Immature natural killer cell (primary cell): ENCODE data around the gene TMEM134. TPM values are rescaled to one million over a fixed set of nuclear protein-coding genes. Genes with fewer than 3 reads are reported as not detected.

Experiments used
- DNase-seq, 3 donors: peaks; one replicate each; pipeline ENCODE4 v3.0.0; 2022; ENCODE audit warnings: mixed read lengths in 1 of 3
- H3K27ac Mint-ChIP-seq, 6 donors: one replicate each; pipeline ENCODE4 v1.8.0; 2020; ENCODE audit warnings: mixed read lengths in 6 of 6, mild to moderate bottlenecking in 5 of 6, inconsistent platforms in 4 of 6, moderate library complexity in 3 of 6
- H3K27me3 Mint-ChIP-seq, 3 donors: one replicate each; pipeline ENCODE4 v1.8.0; 2020 to 2021; ENCODE audit warnings: low read depth in 3 of 3, mild to moderate bottlenecking in 3 of 3, mixed read lengths in 3 of 3, moderate library complexity in 3 of 3, inconsistent platforms in 1 of 3
- H3K36me3 Mint-ChIP-seq, 3 donors: one replicate each; pipeline ENCODE4 v1.8.0; 2020; ENCODE audit warnings: mixed read lengths in 3 of 3, inconsistent platforms in 2 of 3, mild to moderate bottlenecking in 2 of 3
- H3K4me1 Mint-ChIP-seq, 2 donors: one replicate each; pipeline ENCODE4 v1.8.0; 2020; ENCODE audit warnings: inconsistent platforms in 2 of 2, mild to moderate bottlenecking in 2 of 2, mixed read lengths in 2 of 2, moderate library complexity in 1 of 2
- H3K4me3 Mint-ChIP-seq, 5 donors: one replicate each; pipeline ENCODE4 v1.8.0; 2020; ENCODE audit warnings: mild to moderate bottlenecking in 5 of 5, mixed read lengths in 5 of 5, inconsistent platforms in 3 of 5, moderate library complexity in 3 of 5
- H3K9me3 Mint-ChIP-seq, 6 donors: one replicate each; pipeline ENCODE4 v1.8.0; 2020; ENCODE audit warnings: mild to moderate bottlenecking in 6 of 6, mixed read lengths in 6 of 6, inconsistent platforms in 4 of 6, moderate library complexity in 3 of 6
- polyA plus RNA-seq, 3 donors: library from polyadenylated mRNA; unstranded; fragments of 300-500 nt; fragmentation: Illumina TruSeq; gene quantifications; one replicate each; pipeline ENCODE4 v1.2.3, GENCODE V29; 2021

Gene TMEM134
- polyA plus RNA-seq, 3 donors from 2014 or later: 154 to 255 (median 189) TPM

DNA sequence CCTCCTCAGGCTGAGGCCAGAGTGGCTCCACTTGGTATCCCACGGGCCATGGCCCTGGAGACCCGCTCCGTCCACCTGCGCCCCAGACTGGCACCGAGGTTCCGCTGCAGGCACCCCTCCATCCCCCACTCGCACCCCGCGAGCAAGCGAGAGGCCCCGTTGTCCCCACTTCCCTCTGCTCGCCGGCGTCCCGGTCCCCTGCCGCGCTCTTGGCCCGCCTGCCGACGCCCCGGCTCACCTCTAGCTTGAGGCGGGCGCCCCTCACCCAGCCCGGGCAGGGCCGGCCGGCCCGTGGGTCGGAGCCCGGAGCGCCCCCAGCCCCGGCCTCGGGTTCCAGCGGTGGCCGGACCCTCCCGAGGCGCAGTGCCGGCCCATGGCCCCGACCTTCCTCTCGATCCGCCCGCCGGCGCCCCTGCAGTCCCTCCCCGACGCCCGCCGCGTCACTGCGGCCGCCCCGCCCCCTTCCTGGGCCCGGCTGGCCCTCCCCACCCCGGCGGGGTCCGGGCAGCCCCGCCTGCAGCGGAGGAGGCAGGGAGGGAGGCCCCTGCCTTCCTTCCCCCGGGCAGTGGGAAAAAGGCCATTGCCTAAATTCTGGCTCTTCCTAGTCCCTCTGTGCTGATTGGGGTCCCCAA is 36.0 kb upstream of the TMEM134 start, which contains the start of gene PITPNM1:
Gene PITPNM1, minus strand, starts transcription at position 414 of the 632 bp plus-strand sequence. CDS start 1,183 bp downstream, outside the sequence.
- H3K4me1 Mint-ChIP-seq: peaks cover 52% of the 10 kb centered on the region in 2 donors
- DNase-seq: peak; percentile 76 to 80 (median 78)
- peaks cover 10 to 31% (median 23%) of the 10 kb centered on the region in 3 donors for H3K27me3 Mint-ChIP-seq
- no peaks in the 10 kb centered on the region for H3K9me3 Mint-ChIP-seq
- peak within 1 kb of the TSS; percentile 96 to 99 (median 98) for H3K27ac Mint-ChIP-seq
- peaks cover 5 to 10% (median 9%) of the 10 kb centered on the region in 3 donors for H3K36me3 Mint-ChIP-seq
- peak within 1 kb of the TSS; percentile 90 to 93 (median 92) for H3K4me3 Mint-ChIP-seq

DNA sequence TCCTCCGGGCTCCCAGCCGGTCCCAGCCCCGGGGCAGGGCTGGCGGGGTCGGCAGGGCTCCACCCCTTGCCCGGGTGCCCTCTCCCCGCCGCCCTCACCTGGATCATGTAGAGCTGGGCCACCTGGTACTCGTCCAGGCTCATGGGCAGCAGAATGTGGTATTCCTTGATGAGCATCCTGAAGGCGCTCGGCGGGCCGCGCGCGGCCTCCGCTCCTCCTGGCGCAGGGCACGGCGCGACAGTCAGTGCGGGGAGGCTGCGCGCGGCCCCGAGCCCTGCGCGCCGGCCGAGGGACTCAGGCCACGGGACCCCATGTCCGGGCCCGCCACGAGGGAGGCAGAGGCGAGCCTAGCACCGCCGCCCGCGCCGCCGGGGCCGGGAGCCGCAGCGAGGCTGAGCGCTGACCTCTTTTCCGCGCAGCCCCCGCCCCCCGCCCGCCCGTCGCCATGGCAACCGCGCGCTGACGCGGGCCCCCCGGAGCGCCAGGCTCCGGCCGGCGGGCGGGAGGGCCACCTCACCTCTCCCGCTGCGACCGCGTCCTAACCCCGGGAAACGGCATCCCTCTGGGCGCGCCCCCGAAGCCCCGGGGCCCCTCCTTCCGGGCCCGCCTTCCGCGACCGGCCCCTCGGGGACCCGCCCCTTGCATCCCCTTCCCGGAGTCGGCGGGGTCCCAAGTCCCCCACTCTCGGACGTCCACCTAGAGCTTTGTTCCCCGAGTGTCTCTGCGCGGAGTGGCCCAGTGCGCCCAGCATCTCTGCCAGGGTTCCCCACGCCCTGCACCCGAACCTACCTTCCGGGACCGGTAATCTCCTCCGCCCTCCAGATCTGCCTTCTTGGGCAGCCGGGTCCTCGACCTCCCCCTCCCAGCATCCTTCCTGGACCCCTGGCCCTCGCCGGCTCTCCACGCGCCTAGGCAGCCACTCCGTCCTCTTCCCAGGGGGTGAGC is 35.2 kb upstream of the TMEM134 start:
- peak; percentile 58 to 63 (median 61) for DNase-seq
- Mint-ChIP-seq H3K27me3 (peaks cover 8 to 29% (median 23%) of the 10 kb centered on the region in 3 donors), H3K4me3 (peak overlapping the region; percentile 89 to 92 (median 92)), H3K4me1 (peaks cover 51 to 53% of the 10 kb centered on the region in 2 donors), H3K27ac (peak overlapping the region; percentile 89 to 98 (median 92)), H3K36me3 (peaks cover 5 to 10% (median 9%) of the 10 kb centered on the region in 3 donors), H3K9me3 (no peaks in the 10 kb centered on the region)

DNA sequence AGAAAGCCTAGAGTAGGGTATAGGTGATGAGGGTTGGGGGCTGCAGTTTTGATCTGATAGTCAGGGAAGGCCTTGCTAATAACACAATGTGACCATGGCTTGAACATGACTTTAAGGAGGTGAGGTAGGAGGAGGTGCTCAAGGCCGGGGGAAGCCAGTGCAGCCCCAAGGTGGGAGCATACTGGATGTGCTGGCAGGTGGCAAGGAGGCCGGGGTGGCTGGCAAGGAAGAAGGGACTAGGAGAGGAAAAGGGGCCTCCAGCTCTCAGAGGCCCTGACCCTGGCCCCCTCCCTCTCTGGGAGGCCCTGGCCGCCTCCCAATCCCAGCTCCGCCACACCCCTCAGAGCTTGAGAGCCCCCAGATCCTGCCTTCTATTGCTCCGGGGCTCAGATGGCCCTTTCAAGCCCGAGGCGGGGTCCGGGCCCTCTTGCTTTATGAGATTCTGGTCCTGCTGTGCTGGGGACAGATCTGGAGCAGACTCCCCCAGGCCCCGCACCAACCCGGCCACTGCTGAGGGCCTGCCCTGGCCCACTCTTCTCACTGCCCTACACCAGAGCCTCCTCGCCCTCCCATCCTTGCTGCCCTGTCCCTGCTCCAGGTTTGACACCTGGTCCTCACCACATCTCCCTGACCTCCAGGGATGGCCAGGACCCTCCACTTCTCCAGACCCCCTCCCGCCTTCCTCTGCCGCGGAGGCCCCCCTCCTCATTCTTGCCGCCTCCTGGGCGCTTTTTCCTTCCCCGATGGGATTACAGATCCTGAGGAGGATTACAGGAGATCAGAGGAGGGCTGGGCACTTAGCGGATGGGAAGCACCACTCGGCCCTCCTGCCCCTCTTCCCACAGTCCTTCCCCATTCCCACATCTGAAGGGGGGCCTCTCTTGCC is 34.3 kb upstream of the TMEM134 start:
- Mint-ChIP-seq H3K4me1 (peaks cover 43 to 46% of the 10 kb centered on the region in 2 donors), H3K9me3 (no peaks in the 10 kb centered on the region), H3K27ac (peak overlapping the region in 4 of 6 donors; percentile 48 to 90 (median 71)), H3K27me3 (peaks cover 0 to 25% (median 15%) of the 10 kb centered on the region in 3 donors), H3K4me3 (peak overlapping the region; percentile 69 to 87 (median 78)), H3K36me3 (peaks cover 5 to 10% (median 9%) of the 10 kb centered on the region in 3 donors)
- no peak for DNase-seq

DNA sequence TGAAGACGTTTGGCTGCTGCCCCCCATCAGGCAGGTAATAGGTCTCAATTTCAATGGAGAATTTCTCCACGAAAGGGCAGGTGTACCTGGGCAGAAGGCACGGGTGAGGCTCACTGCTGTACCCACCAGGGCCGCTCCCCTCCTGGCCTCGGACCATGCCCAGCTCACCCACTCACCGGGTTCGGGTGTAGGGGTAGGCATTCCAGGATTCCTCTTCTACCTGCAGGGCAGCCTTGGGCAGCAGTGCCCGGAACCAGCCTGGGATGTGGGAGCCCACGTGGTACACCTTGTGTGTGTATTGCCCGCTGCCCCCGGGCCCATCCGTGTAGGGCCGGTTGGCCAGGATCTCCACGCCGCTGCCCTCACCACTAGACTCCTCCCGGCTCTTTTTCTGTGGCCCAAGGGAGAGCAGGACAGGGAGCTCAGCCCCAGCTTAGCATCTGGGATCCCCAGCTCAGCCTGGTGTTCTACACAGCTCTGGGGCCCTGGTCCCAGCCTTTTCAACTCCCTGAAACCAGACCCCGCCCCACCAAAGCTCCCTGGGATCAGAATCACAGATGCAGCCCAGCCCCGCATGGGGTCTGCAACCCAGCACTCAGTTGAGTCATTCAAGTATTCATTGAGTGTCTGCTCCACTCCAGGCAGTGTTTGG is 33.4 kb upstream of the TMEM134 start:
- Mint-ChIP-seq H3K4me3 (peak overlapping the region; percentile 69 to 87 (median 78)), H3K27ac (peak overlapping the region in 4 of 6 donors; percentile 32 to 90 (median 71)), H3K4me1 (peaks cover 38 to 43% of the 10 kb centered on the region in 2 donors), H3K27me3 (peaks cover 0 to 18% (median 11%) of the 10 kb centered on the region in 3 donors), H3K36me3 (peaks cover 5 to 10% (median 9%) of the 10 kb centered on the region in 3 donors), H3K9me3 (no peaks in the 10 kb centered on the region)
- no peak for DNase-seq

DNA sequence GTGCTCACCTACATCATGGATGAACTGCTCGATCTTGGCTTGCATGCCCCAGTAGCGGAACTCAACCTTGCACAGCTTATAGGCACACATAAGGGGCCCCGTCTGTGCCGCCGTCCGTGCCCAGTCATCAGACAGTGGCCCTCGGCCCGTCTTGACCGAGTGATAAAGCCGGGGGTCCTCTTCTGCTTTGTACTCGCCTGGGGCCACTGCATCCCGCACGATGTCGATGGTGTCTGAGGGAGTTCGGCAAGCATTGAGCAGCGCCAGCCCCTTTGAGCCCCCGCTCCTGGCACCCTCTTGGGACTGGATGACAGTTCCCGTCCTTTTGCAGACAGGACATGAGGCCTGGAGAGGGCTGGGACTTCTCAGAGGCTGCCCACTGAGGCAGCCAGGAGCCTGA is 32.8 kb upstream of the TMEM134 start:
- Mint-ChIP-seq H3K36me3 (peaks cover 5 to 10% (median 9%) of the 10 kb centered on the region in 3 donors), H3K27ac (no peak overlapping the region), H3K4me1 (peaks cover 32 to 37% of the 10 kb centered on the region in 2 donors), H3K27me3 (peaks cover 0 to 18% (median 8%) of the 10 kb centered on the region in 3 donors), H3K9me3 (no peaks in the 10 kb centered on the region), H3K4me3 (no peak overlapping the region)
- DNase-seq: no peak

DNA sequence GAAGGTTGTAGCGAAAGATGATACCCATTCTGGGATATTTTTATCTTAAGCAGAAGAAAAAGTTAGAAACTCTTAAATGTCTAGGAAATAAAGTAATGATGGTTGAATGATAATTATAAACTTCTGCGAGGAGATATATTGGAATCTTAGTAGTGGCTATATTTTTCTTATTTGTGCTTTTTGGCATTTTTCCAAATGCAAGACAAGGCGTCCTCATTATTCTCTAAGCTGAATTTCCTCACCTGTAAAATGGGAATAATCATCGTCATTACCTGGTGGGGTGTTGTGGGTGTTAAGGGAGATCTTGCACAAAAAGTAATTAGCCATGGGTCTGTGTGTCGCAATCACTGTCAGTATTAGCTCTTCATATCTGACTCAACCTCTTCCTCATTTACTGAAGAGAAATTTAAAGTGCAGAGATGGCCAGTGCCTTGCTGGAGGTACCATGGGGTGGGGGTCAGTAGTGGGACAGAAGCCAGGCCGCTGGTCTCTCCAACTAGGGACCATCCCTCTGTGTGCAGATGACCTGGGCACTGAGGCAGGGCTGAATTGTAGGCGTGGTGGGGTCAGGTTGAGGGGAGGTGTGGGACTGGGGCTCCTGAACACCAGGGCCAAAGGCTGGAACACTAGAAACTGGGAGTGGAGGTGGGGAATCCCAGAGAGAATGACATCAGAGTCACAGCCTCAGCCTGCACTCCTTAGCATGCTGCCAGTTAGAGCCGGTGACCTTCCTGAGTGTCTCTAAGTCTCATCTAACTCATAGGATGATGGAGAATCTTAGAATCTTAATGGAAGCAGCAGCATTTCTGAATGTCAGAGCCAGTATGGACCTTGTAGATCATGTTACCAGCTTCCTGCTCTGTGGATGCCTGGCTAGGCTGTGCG is 32.0 kb upstream of the TMEM134 start:
- Mint-ChIP-seq H3K4me1 (peaks cover 24 to 29% of the 10 kb centered on the region in 2 donors), H3K4me3 (no peak overlapping the region), H3K27ac (peak overlapping the region in 2 of 6 donors; percentile 8 to 11), H3K36me3 (peaks cover 5 to 10% (median 9%) of the 10 kb centered on the region in 3 donors), H3K27me3 (peaks cover 0 to 17% (median 8%) of the 10 kb centered on the region in 3 donors), H3K9me3 (no peaks in the 10 kb centered on the region)
- no peak for DNase-seq

DNA sequence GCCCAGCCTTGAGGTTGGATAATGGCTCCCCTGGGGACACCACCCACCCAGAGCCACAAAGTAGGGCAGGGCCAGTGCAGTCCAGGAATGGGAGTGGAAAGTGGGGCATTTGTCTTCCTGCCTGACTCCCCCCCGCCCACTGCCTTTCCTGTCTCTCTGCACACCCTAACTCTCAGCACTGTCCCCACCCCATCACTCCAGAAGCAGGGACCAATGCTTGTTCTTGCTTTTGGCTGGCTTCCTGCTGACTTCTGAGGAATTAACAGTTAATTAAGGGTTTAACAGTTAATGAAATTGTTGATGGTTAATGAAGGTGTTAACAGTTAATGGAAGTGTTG is 31.4 kb upstream of the TMEM134 start:
- Mint-ChIP-seq H3K4me1 (peaks cover 18 to 23% of the 10 kb centered on the region in 2 donors), H3K27ac (peak overlapping the region in 2 of 6 donors; percentile 8 to 11), H3K36me3 (peaks cover 5 to 10% (median 9%) of the 10 kb centered on the region in 3 donors), H3K9me3 (no peaks in the 10 kb centered on the region), H3K4me3 (no peak overlapping the region), H3K27me3 (peaks cover 0 to 13% (median 5%) of the 10 kb centered on the region in 3 donors)
- DNase-seq: no peak

DNA sequence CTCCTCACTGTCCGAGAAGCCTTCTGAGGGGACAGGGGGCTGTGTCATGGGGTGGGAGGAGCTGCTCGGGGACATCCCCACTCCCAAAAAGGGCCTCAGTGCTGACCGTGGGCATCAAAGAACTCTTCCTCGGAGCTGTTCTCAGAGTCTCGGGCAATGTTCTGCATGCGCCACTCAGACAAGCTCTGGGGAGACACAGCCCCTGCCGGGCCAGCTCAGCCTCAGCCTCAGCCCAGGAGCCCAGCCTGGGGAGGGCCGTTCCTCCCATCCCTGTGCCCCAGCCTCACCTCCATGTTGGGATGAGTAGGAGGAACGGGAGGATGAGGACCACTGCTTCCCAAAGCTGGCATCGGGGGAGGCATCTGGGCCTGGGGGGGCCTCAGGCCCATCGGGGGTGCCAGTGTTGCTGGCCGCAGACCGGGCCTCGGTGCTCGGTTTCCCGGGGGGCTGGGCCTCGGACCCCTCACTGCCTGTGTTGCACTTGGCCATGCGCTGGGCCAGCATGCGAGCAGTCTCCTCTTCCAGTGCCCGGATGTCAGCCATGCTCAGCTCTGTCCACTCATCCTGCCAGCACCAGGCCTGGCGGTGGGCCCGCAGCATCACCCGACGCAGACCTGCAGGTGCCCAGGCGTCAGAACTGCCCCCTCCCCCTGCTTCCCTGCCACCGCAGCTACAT is 30.9 kb upstream of the TMEM134 start:
- Mint-ChIP-seq H3K27me3 (peaks cover 0 to 11% (median 4%) of the 10 kb centered on the region in 3 donors), H3K27ac (no peak overlapping the region), H3K36me3 (peaks cover 5 to 10% (median 9%) of the 10 kb centered on the region in 3 donors), H3K9me3 (no peaks in the 10 kb centered on the region), H3K4me1 (peaks cover 16 to 22% of the 10 kb centered on the region in 2 donors), H3K4me3 (no peak overlapping the region)
- DNase-seq: no peak

DNA sequence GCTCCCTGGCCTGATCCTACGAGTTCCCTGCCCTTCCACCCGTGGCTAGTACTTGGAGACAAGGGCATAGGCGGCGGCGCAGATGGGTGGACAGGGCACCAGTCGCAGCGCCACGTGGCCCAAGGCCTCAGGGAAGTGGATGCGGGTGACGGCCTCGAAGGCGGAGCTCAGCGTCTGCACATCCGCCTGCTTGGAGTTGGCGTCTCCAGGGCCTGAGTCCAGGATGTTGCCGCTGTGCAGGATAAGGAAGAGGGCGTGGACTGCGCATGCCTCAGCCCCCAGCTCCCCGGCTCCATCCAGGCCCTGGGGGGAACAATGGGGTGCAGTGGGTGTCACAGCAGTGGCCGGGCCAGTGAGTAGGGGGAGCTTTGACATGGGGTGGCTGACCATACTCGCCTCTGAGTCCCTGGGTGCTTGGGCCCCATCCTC is 29.5 kb upstream of the TMEM134 start:
- Mint-ChIP-seq H3K4me3 (no peak overlapping the region), H3K4me1 (peaks cover 16 to 17% of the 10 kb centered on the region in 2 donors), H3K27me3 (peaks cover 0 to 6% (median 2%) of the 10 kb centered on the region in 3 donors), H3K36me3 (peaks cover 5 to 10% (median 9%) of the 10 kb centered on the region in 3 donors), H3K27ac (no peak overlapping the region), H3K9me3 (no peaks in the 10 kb centered on the region)
- no peak for DNase-seq

DNA sequence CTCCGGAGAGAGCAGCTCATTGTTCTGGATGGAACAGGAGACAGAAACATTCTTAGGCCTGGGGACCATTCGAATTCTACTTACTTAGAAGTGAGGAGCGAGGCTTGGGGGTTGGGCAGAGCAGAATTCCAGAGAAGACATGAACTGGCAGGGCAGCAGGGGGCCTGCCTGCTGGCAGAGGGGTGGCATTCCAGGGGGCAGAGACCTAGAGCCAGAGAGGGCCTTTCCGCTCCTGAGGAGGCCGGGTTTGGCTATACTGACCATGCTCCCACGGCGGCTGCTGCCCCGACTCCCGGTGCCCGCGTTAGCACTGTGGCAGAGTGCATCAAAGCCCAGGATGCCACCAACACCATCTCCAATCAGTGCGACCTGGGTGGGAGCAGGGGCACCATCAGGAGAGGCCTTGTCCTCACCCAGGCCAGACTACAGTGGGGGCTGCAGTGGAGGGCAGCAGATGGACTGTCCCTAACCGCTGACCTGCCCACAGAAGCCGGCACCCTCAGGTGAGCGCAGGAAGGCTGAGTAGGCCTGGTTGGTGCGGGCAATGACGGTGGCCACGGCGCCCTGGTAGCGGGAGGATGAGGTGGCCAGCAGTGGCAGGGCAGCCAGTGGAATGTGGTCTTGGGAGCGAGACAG is 28.7 kb upstream of the TMEM134 start:
- H3K4me1 Mint-ChIP-seq: peaks cover 11% of the 10 kb centered on the region in 2 donors
- no peak overlapping the region for H3K4me3 Mint-ChIP-seq
- peaks cover 5 to 10% (median 6%) of the 10 kb centered on the region in 3 donors for H3K36me3 Mint-ChIP-seq
- no peak overlapping the region for H3K27ac Mint-ChIP-seq
- H3K9me3 Mint-ChIP-seq: no peaks in the 10 kb centered on the region
- H3K27me3 Mint-ChIP-seq: peaks cover 0 to 6% (median 2%) of the 10 kb centered on the region in 3 donors
- no peak for DNase-seq

DNA sequence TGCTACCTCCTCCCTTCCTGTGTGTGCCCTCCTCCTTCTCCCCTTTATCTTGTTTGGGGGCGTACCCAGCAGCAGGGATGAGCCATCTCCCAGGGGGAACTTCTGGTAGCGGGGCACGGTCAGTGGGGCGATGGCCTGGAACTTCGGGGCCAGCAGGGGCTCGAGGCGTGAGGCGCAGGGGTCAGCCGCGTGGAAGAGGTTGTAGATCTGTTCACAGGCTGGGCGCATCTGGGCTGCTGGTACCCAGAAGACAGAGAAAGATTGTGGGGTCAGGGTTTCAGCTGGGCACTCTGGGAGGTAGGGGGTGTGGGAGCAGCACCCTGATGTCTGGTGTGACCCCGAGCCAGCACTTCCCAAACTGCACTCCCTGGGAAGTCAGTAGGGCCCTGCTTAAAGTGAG is 27.1 kb upstream of the TMEM134 start:
- H3K4me1 Mint-ChIP-seq: peaks cover 7% of the 10 kb centered on the region in 2 donors
- no peak overlapping the region for H3K27ac Mint-ChIP-seq

More for the DNA sequence above, 27.1 kb upstream of the TMEM134 start:
- Mint-ChIP-seq H3K36me3 (peaks cover 2 to 7% (median 3%) of the 10 kb centered on the region in 3 donors), H3K27me3 (peaks cover 0 to 4% (median 2%) of the 10 kb centered on the region in 3 donors), H3K4me3 (no peak overlapping the region), H3K9me3 (no peaks in the 10 kb centered on the region)
- no peak for DNase-seq
